HG03439 (cell line): ENCODE results near the gene GPBAR1.

Source experiments
- ATAC-seq: cut with Tn5 transposase; IDR thresholded peaks from one replicate; pipeline ENCODE4 v1.9.1; 2021; ENCODE audit warnings: mild to moderate bottlenecking, moderate library complexity; ENCODE audit not compliant: unreplicated experiment

The GPBAR1 gene, protein sequence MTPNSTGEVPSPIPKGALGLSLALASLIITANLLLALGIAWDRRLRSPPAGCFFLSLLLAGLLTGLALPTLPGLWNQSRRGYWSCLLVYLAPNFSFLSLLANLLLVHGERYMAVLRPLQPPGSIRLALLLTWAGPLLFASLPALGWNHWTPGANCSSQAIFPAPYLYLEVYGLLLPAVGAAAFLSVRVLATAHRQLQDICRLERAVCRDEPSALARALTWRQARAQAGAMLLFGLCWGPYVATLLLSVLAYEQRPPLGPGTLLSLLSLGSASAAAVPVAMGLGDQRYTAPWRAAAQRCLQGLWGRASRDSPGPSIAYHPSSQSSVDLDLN

DNA sequence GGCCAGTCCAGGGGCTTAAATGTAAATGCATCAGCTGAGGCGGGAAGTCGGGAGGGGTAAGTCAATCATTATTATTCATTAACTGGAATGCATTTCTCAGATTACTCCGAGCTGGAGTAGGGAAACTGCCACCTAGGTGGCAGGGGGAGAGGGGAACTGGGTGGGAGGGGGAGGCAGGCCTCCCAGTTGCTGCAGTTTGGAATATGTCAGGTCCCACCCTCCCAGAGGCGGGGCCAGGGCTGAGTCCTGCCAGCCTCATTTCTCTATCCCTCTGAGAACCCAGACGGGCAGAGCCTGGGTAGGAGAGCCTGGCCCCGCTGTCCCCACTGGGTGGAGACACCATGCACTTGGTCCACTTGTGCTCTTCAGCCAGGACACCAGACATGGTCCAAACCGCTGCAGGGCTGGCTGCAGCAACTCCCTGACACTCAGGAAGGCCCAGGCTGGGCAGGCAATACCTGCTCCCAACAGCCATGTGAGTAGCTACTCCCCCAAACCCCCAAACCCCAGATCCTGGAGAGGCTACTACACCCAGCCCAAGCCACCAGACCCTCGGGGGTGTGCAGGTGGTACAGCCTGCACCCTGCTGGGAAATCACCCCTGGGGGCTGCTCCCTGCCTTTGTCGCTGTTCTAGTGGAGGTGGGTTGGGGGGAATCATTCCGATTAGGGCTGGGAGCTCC, at the start of gene GPBAR1:
Gene GPBAR1 (plus strand): TSS at position 274 of the 681 bp plus-strand sequence. CDS start 1,710 bp downstream, outside the sequence.
- ATAC-seq: no peak

DNA sequence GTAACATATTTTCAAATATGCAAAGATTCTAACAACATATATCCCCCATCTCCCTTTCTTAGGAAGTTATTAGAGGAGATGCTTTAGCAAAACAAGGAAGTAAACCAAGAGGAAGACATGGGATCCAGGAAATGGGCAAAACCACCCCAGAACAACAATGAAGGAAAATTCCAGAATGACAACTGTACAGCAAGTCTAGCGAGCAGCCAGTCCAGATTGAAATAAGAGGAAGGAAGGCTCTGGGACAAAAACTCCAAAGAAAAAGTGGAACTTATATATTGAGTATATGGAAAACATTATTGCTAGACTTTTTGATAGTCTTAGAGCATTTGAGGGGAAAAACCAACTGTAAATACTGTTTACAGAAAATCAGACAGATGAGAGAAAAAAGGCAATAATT, 46.7 kb upstream of the GPBAR1 start:
- no peak for ATAC-seq

DNA sequence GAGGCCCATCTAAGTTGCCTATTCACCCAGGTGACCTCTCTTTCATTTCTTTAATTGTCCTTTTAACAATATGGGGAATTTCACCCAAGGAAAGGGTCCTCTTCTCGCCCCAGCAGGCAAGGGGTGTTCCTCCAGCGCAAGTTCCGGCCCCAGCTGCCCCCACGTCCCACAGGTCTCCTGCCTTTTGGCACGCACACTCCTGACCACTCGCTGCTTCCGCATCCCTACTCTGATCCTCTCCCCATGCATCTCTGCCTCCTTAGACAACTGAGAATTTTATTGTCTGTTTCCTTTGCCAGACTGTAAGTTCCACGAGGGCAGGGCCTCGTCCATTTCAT, 44.5 kb upstream of the GPBAR1 start:
- ATAC-seq: no peak

DNA sequence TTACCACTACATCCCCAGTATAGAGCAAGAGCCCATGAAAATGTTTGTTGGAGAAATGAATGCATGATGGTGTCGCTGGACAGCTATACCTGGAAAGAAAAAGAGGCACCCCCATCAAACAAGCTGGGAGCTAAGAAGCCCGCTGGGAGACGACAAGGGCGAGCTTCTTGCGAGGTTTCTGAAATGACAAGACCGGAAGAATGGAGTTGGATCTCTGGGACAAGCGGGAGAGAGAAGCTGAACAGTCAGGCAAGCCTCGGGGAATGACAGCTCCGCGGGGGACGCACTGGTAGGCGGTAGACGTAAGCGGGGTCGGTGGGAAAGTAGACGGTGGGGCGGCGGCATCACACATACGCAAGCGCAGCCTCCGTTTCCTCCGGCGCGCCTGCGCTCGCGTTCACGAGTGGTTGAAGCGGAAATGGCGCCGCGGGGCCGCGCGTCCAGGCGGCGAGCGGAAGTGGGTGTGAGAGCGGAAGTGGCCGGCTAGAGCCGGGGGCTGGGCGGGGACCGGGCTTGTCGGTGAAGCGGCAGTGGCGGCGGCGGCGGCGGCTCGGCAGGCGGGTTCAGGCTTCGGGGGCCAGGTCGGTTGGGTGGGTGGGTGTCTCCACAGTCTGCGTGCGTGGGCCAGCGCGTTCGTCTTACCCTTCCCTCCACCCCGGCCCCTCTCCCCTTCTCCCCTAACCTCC, 44.0 kb upstream of the GPBAR1 start, which contains the start of gene ARPC2:
Gene ARPC2 (plus strand): TSS at position 516 of the 686 bp plus-strand sequence. CDS start 282 bp downstream, outside the sequence.
- peak; percentile 72 for ATAC-seq

DNA sequence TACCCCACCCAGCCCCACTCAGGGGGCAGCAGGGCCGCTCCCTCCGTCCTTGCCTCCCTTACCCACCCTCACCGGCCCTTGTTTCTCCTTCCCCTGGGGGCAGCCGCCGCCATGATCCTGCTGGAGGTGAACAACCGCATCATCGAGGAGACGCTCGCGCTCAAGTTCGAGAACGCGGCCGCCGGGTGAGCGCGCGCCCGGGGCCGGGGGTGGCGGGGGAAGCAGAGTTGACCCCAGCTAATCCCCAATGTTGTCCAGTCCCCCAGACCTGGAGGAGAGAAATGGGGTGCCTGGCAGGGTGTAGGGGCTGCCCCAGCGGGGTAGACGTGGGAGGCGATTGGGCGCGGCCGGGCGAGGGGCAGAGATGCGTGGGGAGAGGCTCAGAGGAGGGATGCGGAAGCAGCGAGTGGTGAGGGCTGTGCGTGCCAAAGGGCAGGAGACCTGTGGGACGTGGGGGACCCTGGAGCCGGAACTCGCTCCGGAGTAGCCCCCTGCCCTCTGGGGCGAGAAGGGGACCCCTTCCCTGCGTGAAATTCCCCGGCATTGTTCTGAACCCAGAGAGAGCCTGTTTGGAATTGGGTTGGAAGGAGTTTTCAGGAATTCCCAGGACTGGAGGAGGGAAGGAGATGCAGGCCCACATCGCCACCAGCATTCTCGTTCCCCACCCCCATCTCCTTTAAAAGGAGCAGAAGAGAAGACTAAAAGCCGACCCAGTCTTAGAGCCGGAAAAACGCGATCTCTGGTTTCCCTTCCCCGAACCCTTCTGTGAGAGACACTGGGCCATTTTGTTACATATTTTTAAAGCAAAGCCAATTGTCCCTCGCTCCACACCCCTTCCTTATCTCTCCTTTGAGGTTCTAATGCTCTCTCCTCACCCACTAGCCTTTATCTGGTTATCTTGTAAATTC, 43.2 kb upstream of the GPBAR1 start:
- ATAC-seq: peak; percentile 43

DNA sequence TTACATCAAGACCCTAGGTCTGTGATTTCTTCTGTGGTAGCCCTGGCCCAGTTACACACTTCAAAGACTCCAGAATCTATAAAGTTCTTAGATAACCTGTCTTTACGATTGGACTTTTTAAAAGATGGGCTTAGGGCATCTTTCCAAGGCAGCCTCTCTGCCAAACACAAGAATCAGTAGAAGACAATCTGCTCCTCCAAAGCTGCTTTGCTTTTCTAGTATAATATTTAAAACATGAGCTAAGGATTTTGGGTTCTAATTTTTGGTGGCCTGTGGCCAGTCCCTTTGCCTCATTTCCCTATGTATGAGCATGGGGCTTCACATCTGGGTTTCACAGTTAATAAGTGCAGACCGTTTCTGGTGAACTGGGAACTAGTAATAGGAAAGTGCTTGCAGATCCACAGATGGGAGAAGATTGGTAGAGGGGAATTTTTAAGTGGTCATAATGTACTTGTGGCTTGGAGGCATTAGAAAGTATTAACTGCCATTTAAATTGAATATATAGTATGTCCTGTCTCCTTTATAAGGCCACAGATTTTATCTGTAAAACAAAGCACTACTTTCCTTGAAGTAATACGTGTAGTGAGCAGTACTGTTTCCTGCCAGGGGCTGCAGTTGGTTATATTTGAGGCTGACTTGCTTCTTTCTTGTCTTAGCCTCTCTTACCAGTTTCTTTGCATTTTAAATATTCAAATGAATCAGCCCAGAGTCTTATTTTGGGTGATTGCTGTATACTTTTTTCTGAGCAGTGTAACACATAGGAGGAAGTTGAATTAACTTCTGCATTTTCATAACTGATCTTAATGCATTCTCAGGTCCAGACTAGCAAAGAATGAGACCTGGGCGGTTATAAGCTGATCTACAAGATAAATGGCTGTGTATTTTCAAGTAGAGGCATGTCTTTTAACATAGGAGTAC, 42.3 kb upstream of the GPBAR1 start:
- ATAC-seq: peak; percentile 35

DNA sequence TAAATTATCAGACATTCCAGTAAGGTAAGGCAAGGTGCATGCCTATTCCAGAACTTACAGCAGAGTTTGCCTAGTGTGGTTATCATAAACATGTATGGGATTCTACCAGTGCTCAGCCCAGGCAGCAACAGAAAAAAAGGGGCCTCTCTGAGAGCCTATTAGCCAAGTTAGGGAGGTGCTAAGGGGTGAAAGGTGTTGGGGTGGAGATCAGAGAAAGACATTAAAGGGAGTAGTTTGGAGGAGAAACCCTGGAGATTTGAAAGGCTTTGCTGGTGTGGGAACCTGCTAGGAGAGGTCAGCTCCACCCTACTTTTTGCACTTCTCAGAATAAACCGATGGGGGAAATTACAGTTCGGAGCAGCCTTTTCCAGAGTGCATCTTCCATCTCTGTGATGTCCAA, 40.9 kb upstream of the GPBAR1 start:
- ATAC-seq: no peak

DNA sequence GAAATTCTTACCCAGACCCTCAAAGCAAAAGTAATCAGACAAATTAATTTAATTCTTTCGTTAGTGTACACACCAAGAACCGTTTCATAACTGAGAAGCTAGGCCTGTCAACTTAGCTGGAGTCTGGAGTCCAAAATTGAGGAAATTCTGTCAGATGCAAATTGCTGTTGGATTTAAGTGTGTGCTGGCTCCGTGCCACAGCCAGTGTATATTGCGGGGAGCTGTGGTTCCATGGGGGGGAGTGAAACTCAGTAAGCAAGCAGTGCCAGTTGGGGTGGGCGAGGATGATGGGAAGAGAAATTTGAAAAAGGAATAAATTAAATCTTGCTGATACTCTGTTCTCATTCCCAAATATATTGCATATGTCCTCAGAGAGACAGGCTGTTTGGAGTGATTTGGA, 39.8 kb upstream of the GPBAR1 start:
- no peak for ATAC-seq

DNA sequence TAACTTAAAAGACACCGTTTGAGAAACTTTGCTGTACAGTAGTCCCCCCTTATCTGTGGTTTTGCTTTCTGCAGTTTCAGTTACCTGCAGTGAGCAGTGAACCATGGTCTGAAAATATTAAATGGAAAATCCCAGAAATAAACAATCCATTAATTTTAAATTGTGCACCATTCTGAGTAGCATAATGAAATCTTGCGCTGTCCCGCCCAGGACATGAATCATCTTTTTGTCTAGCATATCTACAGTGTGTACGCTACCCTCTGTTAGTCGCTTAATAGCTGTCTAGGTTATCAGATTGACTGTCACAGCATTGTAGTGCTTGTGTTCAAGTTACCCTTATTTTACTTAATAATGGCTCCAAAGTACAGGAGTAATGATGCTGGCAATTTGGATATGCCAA, 37.8 kb upstream of the GPBAR1 start:
- no peak for ATAC-seq

DNA sequence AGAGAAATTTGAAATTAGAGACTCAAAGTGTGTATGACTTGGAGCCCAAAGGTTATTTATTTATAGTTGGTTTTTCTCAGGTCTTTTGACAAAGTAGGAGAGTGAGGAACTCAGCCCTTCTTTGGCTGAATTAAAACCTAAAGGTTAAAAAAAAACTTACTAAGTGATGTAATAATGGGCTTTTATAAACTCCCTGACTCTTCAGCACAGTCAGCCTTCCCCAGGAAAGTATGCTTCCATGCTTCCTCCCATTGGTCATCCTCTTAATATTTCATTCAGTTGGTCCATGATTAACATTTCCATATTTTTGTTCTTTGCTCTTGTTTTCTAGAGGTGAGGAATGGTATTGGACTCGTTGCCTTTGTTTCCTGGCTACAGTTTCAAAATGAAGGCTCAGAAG, 36.6 kb upstream of the GPBAR1 start:
- no peak for ATAC-seq

DNA sequence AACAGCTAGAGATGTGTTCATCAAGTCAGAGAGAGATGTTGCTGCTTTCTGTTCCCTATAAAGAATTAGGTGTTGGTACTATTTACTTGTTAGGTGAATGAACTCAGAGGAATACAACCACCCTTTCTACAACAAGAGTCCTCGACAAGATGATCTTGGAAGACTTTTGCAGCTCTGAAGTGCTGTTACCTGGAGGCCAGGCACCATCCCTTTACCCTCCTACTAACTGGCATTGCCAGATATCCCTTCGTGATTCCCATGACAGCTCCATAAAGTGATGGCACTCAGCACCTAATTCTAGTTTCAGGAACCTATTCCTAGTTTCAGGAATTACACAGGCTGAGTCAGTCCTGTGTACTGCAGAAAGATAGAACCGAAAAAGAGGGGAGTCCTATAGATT, 33.9 kb upstream of the GPBAR1 start:
- no peak for ATAC-seq

DNA sequence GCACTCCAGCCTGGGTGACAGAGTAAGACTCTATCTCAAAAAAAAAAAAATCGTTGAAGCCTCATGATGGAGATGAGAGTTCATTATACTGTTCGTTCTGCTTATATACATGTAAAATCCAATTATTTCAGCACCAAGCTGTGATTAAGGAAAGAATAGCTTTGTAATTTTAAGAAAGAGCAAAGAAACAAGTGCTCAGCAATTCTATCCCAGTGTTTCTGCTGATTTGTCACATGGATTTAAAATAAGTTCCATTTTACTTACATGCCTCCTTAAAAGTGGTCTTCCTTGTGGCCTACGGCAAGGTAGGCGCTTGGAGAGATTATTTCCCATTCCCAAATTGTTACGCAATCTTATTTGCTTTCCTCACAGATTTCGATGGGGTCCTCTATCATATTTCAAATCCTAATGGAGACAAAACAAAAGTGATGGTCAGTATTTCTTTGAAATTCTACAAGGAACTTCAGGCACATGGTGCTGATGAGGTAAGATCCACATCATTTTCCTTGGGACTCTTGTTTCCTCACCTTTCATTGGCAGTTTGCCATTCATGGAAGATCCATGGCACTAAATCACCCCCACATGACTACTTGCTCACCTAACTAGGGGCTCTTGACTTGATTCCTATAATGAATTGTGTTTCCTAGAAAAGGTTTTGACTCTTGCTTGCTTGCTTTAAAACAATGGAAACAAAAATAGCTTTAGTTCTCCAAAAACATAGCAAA, 32.3 kb upstream of the GPBAR1 start:
- no peak for ATAC-seq

DNA sequence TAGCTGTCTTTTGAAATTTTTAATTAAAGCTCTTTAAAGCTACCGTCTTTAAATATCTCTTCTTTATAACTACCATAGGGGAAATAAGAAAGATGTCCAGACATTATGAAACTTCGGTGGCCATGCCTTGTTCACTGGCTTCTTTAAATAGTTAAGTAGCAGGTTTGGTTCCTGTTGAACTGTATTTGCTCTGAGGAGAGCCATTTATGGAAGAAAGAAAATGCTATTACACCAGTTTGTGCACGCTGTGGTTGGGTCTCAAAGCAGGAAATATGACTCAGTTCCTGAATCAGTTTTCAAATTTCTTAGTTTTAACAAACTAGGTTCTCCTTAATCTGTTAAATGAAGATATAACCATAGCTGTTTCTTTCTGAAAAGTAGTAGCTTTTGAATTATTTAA, 31.6 kb upstream of the GPBAR1 start:
- ATAC-seq: peak; percentile 85

DNA sequence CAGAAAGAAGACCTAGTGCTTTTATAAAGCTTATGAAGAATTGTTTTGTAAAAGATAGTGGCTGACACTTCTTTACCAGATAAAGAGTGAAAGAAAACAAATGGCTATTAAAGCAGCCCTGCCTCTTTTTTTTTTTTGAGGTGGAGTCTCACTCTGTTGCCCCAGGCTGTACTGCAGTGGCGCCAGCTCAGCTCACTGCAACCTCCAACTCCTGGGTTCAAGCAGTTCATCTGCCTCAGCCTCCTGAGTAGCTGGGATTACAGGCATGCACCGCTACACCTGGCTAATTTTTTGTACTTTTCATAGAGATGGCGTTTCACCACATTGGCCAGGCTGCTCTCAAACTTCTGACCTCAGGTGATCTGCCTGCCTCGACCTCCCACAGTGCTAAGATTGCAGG, 31.0 kb upstream of the GPBAR1 start:
- no peak for ATAC-seq

DNA sequence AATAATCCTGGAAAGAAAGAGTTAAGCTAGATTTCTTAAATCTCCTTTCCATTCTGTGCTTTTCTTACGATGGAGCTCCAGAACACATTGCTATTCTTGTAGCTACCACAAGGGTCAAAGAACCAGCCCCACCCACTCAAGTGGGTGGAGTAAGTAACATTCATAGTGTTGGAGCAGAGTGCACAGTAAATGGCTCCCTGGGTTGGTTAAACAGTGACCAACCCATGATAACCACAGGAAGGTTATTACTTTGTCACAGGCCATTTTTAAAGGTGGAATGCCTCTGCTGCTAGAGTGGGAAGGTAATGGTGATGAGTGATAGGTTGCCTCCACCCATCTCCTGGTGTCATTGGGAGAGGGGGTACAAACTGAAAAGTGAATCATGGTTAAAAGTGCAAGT, 29.9 kb upstream of the GPBAR1 start:
- ATAC-seq: no peak

DNA sequence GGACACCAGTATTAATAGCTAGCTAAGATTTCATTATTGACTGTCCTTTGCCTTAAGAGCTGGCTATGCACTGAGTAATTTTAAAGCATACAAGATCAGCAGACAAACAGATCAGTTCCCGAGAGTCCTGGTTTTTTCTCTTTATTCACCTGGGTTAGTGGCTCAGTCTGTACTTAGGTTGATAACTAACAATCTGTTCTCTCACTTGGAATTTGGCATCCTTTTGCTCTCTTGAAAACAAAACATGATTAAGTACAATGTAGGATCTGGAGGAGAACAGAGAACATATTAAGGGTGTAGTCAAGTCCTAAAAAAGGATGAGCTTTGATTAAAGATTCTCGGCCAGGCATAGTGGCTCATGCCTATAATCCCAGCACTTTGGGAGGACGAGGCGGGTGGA, 27.3 kb upstream of the GPBAR1 start:
- no peak for ATAC-seq

DNA sequence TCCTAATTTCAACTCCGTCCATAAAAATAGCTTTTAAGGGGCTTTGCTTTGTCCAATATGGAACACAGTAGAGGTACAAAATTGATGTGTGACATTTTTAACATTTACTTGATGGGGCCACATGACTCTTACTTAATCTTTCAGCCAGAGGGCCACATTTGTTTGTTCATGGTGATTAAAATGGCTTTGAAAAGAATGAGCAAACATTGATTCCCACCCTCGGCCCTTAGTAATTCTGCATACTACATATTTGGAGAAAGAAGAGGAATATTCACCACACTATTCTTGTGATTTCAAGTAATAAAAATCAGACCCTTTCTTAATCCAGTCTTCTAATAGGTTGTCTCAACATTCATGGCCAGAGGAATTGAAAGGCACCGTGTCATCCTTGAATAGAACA, 26.3 kb upstream of the GPBAR1 start:
- no peak for ATAC-seq

DNA sequence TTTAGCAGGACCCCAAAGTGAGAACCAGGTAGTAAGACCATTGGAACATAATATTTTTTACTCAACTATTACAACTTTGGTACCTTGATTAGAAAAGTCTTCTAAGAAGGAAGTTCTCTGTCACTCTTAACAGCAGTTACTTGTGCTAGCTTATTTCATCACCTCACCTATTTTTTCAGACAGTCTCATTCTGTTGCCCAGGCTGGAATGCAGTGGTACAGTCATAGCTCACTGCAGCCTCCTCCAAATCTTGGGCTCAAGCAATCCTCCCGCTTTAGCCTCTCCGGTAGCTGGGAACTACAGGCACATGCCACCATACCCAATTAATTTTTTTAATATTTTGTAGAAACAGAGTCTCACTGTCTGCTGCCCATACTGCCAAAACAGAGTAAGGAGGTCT, 25.8 kb upstream of the GPBAR1 start:
- no peak for ATAC-seq

DNA sequence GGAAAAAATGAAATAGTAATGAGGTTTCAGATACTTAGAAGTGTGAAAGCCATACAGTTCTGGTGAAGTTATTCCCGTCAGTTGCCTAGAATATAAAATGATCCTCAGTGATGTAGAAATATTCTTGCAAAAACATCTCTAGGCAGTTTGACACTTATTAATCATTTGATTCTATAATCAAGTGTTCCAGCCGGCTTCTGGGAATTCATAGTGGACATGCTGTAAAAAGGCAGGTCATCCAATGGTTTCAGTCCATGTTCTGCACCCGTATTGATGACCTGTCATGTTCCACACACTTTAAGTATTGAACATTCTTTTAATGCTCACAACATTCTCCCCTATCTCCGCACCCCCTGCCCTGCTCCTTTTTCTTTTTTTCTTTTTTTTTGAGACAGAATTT, 24.0 kb upstream of the GPBAR1 start:
- ATAC-seq: no peak
